Ectodermal cell (in vitro differentiated cells): ENCODE data around the gene DHX29. TPM values are rescaled to one million over a fixed set of nuclear protein-coding genes. Genes with fewer than 3 reads are reported as not detected.
A peak's percentile ranks its signal among the peaks of the same experiment; 100 is the strongest.

Experiments
- H3K27ac ChIP-seq: 2 replicates; pipeline ENCODE4 v1.7.0; 2013; ENCODE audit warnings: mild to moderate bottlenecking, low read depth, low read length; ENCODE audit not compliant: insufficient read depth, poor library complexity, severe bottlenecking
- H3K27me3 ChIP-seq: 2 replicates; pipeline ENCODE4 v1.7.0; 2013; ENCODE audit warnings: mild to moderate bottlenecking, low read length; ENCODE audit not compliant: insufficient read depth, control insufficient read depth, poor library complexity, severe bottlenecking
- H3K36me3 ChIP-seq: one replicate; pipeline ENCODE4 v1.7.0; 2013; ENCODE audit warnings: low read length; ENCODE audit not compliant: control insufficient read depth, insufficient read depth
- H3K4me1 ChIP-seq: one replicate; pipeline ENCODE4 v1.7.0; 2013; ENCODE audit warnings: low read length; ENCODE audit not compliant: control insufficient read depth, insufficient read depth
- H3K4me3 ChIP-seq: 2 replicates; pipeline ENCODE4 v1.7.0; 2013; ENCODE audit warnings: low read depth, low read length, control low read depth; ENCODE audit not compliant: insufficient read depth
- H3K9me3 ChIP-seq: 2 replicates; pipeline ENCODE4 v1.7.0; 2013; ENCODE audit warnings: mild to moderate bottlenecking, low read length, moderate library complexity; ENCODE audit not compliant: control insufficient read depth
- WGBS, 2 experiments: methylation state at CpG; one replicate each; pipeline ENCODE4 v1.1.7; 2013; ENCODE audit warnings: missing lambda C conversion rate in 2 of 2; 5-methylcytosine and 5-hydroxymethylcytosine counted together
- polyA plus RNA-seq, 4 experiments: library from polyadenylated mRNA; stranded (reverse); fragments of 50-300 nt; gene quantifications; one replicate each; pipeline ENCODE4 v1.2.3, GENCODE V29; 2013

DHX29 gene
- polyA plus RNA-seq (2013, experiment 1 of 4): 35.7 TPM
- polyA plus RNA-seq (2013, experiment 2 of 4): 35.5 TPM
- 27.0 TPM for polyA plus RNA-seq (2013, experiment 3 of 4)
- polyA plus RNA-seq (2013, experiment 4 of 4): 26.9 TPM

- peak within 1 kb of the TSS; percentile 91 for H3K4me3 ChIP-seq
- H3K27me3 ChIP-seq: no peaks in the 10 kb centered on the region
- peak within 1 kb of the TSS; percentile 97 for H3K27ac ChIP-seq
- no peaks in the 10 kb centered on the region for H3K36me3 ChIP-seq
- WGBS, 2 experiments: 0% methylated on average over 62 of the region's 62 CpGs
- peaks cover 4% of the 10 kb centered on the region for H3K4me1 ChIP-seq
- H3K9me3 ChIP-seq: no peaks in the 10 kb centered on the region
Observed at GRCh38 chr5:55307383-55308253, at the start of gene DHX29, which contains the start of gene MTREX. DHX29 (minus strand) TSS chr5:55307694; CDS start chr5:55307573, 121 bp downstream. MTREX (plus strand) TSS chr5:55307989; CDS start chr5:55308014, 25 bp downstream.

- peaks cover 43% of the 10 kb centered on the region for H3K36me3 ChIP-seq
- 95 to 96% methylated on average over 4 of the region's 4 CpGs for WGBS, 2 experiments
- no peaks in the 10 kb centered on the region for H3K4me1 ChIP-seq
- no peak overlapping the region for H3K27ac ChIP-seq
- H3K27me3 ChIP-seq: no peaks in the 10 kb centered on the region
- H3K9me3 ChIP-seq: no peaks in the 10 kb centered on the region
- no peak overlapping the region for H3K4me3 ChIP-seq
Observed at GRCh38 chr5:55356896-55357295, 49.4 kb upstream of the DHX29 start.

GRCh38 chr5:55350754-55351153 lies 43.3 kb upstream of the DHX29 start:
- H3K27ac ChIP-seq: no peak overlapping the region
- peaks cover 43% of the 10 kb centered on the region for H3K36me3 ChIP-seq
- no peak overlapping the region for H3K4me3 ChIP-seq
- WGBS, 2 experiments: 100% methylated on average over 1 of the region's 1 CpG; no CpG with 5 or more reads in 1 of the 2 experiments
- H3K9me3 ChIP-seq: no peaks in the 10 kb centered on the region
- H3K4me1 ChIP-seq: no peaks in the 10 kb centered on the region
- no peaks in the 10 kb centered on the region for H3K27me3 ChIP-seq

GRCh38 chr5:55347786-55348185 lies 40.3 kb upstream of the DHX29 start:
- 93 to 95% methylated on average over 3 of the region's 3 CpGs for WGBS, 2 experiments
- H3K27ac ChIP-seq: no peak overlapping the region
- no peak overlapping the region for H3K4me3 ChIP-seq
- no peaks in the 10 kb centered on the region for H3K9me3 ChIP-seq
- peaks cover 38% of the 10 kb centered on the region for H3K36me3 ChIP-seq
- no peaks in the 10 kb centered on the region for H3K27me3 ChIP-seq
- H3K4me1 ChIP-seq: no peaks in the 10 kb centered on the region

GRCh38 chr5:55345327-55345726 lies 37.8 kb upstream of the DHX29 start:
- no peaks in the 10 kb centered on the region for H3K27me3 ChIP-seq
- no peaks in the 10 kb centered on the region for H3K9me3 ChIP-seq
- no peaks in the 10 kb centered on the region for H3K4me1 ChIP-seq
- no peak overlapping the region for H3K27ac ChIP-seq
- WGBS, 2 experiments: 89 to 91% methylated on average over 4 of the region's 4 CpGs
- peaks cover 36% of the 10 kb centered on the region for H3K36me3 ChIP-seq
- H3K4me3 ChIP-seq: no peak overlapping the region

GRCh38 chr5:55344392-55344992 lies 37.0 kb upstream of the DHX29 start:
- WGBS, 2 experiments: 84 to 88% methylated on average over 1 to 2 of the region's 2 CpGs
- H3K9me3 ChIP-seq: no peaks in the 10 kb centered on the region
- no peak overlapping the region for H3K27ac ChIP-seq
- no peak overlapping the region for H3K4me3 ChIP-seq
- H3K36me3 ChIP-seq: peaks cover 33% of the 10 kb centered on the region
- no peaks in the 10 kb centered on the region for H3K27me3 ChIP-seq
- H3K4me1 ChIP-seq: no peaks in the 10 kb centered on the region

- Histone ChIP-seq H3K9me3 (no peaks in the 10 kb centered on the region), H3K4me3 (no peak overlapping the region), H3K36me3 (peaks cover 33% of the 10 kb centered on the region), H3K27me3 (no peaks in the 10 kb centered on the region), H3K4me1 (no peaks in the 10 kb centered on the region), H3K27ac (no peak overlapping the region)
- 89 to 100% methylated on average over 1 of the region's 1 CpG for WGBS, 2 experiments
Observed at GRCh38 chr5:55343609-55344008, 36.1 kb upstream of the DHX29 start.

- Histone ChIP-seq H3K4me1 (no peaks in the 10 kb centered on the region), H3K9me3 (no peaks in the 10 kb centered on the region), H3K27ac (no peak overlapping the region), H3K27me3 (no peaks in the 10 kb centered on the region), H3K4me3 (no peak overlapping the region), H3K36me3 (peaks cover 31% of the 10 kb centered on the region)
- 92% methylated on average over 4 of the region's 4 CpGs; no CpG with 5 or more reads in 1 of the 2 experiments for WGBS, 2 experiments
Observed at GRCh38 chr5:55343107-55343506, 35.6 kb upstream of the DHX29 start.

GRCh38 chr5:55338810-55339243 lies 31.3 kb upstream of the DHX29 start:
- H3K36me3 ChIP-seq: peaks cover 3% of the 10 kb centered on the region

GRCh38 chr5:55338092-55338613 lies 30.7 kb upstream of the DHX29 start:
- Histone ChIP-seq H3K4me1 (no peaks in the 10 kb centered on the region), H3K27me3 (no peaks in the 10 kb centered on the region), H3K9me3 (no peaks in the 10 kb centered on the region), H3K4me3 (no peak overlapping the region), H3K27ac (no peak overlapping the region), H3K36me3 (peaks cover 3% of the 10 kb centered on the region)
- WGBS, 2 experiments: 88% methylated on average over 2 of the region's 2 CpGs; no CpG with 5 or more reads in 1 of the 2 experiments

More at GRCh38 chr5:55338810-55339243, 31.3 kb upstream of the DHX29 start:
- no peaks in the 10 kb centered on the region for H3K4me1 ChIP-seq
- H3K27me3 ChIP-seq: no peaks in the 10 kb centered on the region
- 81 to 94% methylated on average over 5 of the region's 5 CpGs for WGBS, 2 experiments
- no peak overlapping the region for H3K4me3 ChIP-seq
- H3K9me3 ChIP-seq: no peaks in the 10 kb centered on the region
- H3K27ac ChIP-seq: no peak overlapping the region
